GM23338 (cell line): Measurements from ENCODE around the gene WDR73. TPM values are rescaled to one million over a fixed set of nuclear protein-coding genes. Genes with fewer than 3 reads are reported as not detected.

ENCODE experiments used
- ATAC-seq: fragments of 200-7000 bp; cut with Tn5 transposase; 3 replicates; pipeline ENCODE4 v1.9.1; 2020
- DNase-seq: peaks from one replicate; pipeline ENCODE4 v3.0.0-alpha.2; 2015; ENCODE audit warnings: low spot score
- H2AFZ ChIP-seq: fragments of 200-600 bp; sonication (generic); 2 replicates; pipeline ENCODE4 v1.8.0; 2016; ENCODE audit warnings: antibody characterized with exemption, mild to moderate bottlenecking, moderate library complexity
- H3F3A ChIP-seq: fragments of 200-600 bp; sonication (generic); replicated peaks from 2 replicates; pipeline ENCODE4 v1.8.0; 2017; ENCODE audit warnings: antibody characterized with exemption, mixed run types, low read depth
- H3K27ac ChIP-seq: fragments of 200-600 bp; sonication (generic); 2 replicates; pipeline ENCODE4 v1.6.1; 2016; ENCODE audit warnings: low read depth
- H3K27me3 ChIP-seq: fragments of 200-600 bp; sonication (generic); 2 replicates; pipeline ENCODE4 v1.8.0; 2016; ENCODE audit warnings: mild to moderate bottlenecking, mixed run types, moderate library complexity; ENCODE audit not compliant: insufficient read depth
- H3K36me3 ChIP-seq: fragments of 200-600 bp; sonication (generic); 2 replicates; pipeline ENCODE4 v1.8.0; 2016; ENCODE audit warnings: mild to moderate bottlenecking; ENCODE audit not compliant: insufficient read depth
- H3K4me1 ChIP-seq: fragments of 200-600 bp; sonication (generic); 2 replicates; pipeline ENCODE4 v1.8.0; 2016; ENCODE audit warnings: mild to moderate bottlenecking, moderate library complexity; ENCODE audit not compliant: insufficient read depth
- H3K4me2 ChIP-seq: fragments of 200-600 bp; sonication (generic); 2 replicates; pipeline ENCODE4 v1.7.1; 2017; ENCODE audit warnings: mixed run types
- H3K4me3 ChIP-seq: fragments of 200-600 bp; sonication (generic); 2 replicates; pipeline ENCODE4 v1.6.1; 2016; ENCODE audit warnings: mixed run types
- H3K79me2 ChIP-seq: fragments of 200-600 bp; sonication (generic); replicated peaks from 2 replicates; pipeline ENCODE4 v1.8.0; 2017; ENCODE audit warnings: mild to moderate bottlenecking; ENCODE audit not compliant: insufficient read depth
- H3K9me2 ChIP-seq: fragments of 200-600 bp; sonication (generic); 2 replicates; pipeline ENCODE4 v1.8.0; 2017; ENCODE audit not compliant: insufficient read depth
- H4K20me1 ChIP-seq: fragments of 200-600 bp; sonication (generic); replicated peaks from 2 replicates; pipeline ENCODE4 v1.8.0; 2017; ENCODE audit warnings: mild to moderate bottlenecking; ENCODE audit not compliant: insufficient read depth
- H3K27ac Mint-ChIP-seq: 2 replicates; pipeline ENCODE4 v1.8.0; 2020; ENCODE audit warnings: inconsistent platforms, mild to moderate bottlenecking, moderate library complexity, mixed read lengths
- H3K27me3 Mint-ChIP-seq: 3 replicates; pipeline ENCODE4 v1.8.0; 2022; ENCODE audit warnings: low read depth, mild to moderate bottlenecking, moderate library complexity, mixed read lengths, inconsistent platforms; ENCODE audit not compliant: insufficient read depth, poor library complexity
- H3K36me3 Mint-ChIP-seq: 3 replicates; pipeline ENCODE4 v1.8.0; 2021; ENCODE audit warnings: low read depth, mild to moderate bottlenecking, inconsistent platforms, moderate library complexity, mixed read lengths
- H3K4me1 Mint-ChIP-seq: 3 replicates; pipeline ENCODE4 v1.8.0; 2020; ENCODE audit warnings: mild to moderate bottlenecking, inconsistent platforms, mixed read lengths
- H3K4me3 Mint-ChIP-seq: 3 replicates; pipeline ENCODE4 v1.8.0; 2021; ENCODE audit warnings: moderate library complexity, mild to moderate bottlenecking, inconsistent platforms, mixed read lengths
- H3K9me3 Mint-ChIP-seq: 3 replicates; pipeline ENCODE4 v1.8.0; 2020; ENCODE audit warnings: moderate library complexity, mild to moderate bottlenecking, inconsistent platforms, mixed read lengths
- EZH2 ChIP-seq: fragments of 200-600 bp; sonication (generic); IDR thresholded peaks from one replicate; pipeline ENCODE4 v1.8.0; 2017; ENCODE audit warnings: antibody characterized with exemption, mild to moderate bottlenecking, low read depth; ENCODE audit not compliant: unreplicated experiment
- JUNB ChIP-seq: IDR thresholded peaks from one replicate; pipeline ENCODE4 v1.6.1; 2016; ENCODE audit warnings: antibody characterized with exemption; ENCODE audit not compliant: unreplicated experiment
- ZNF114 ChIP-seq: fragments of 250-450 bp; sonication (Bioruptor Pico); IDR thresholded peaks from 2 replicates; pipeline ENCODE4 v1.5.0; 2020; ENCODE audit warnings: mild to moderate bottlenecking, moderate library complexity
- ZNF331 ChIP-seq: fragments of 250-450 bp; sonication (Bioruptor Pico); IDR thresholded peaks from 2 replicates; pipeline ENCODE4 v1.5.0; 2020; ENCODE audit warnings: low read depth, mild to moderate bottlenecking, moderate library complexity
- polyA plus RNA-seq: library from polyadenylated mRNA; unstranded; fragments of >200 nt; fragmentation: Nextera tagmentation; extraction: Ambion mirVana; gene quantifications from 2 replicates; pipeline ENCODE4 v1.2.1, GENCODE V29; 2016
- total RNA-seq: library from RNA; depleted of rRNA; stranded (reverse); fragments of >200 nt; shearing (Covaris generic); gene quantifications from 2 replicates; pipeline ENCODE4 v1.2.3, GENCODE V29; 2014
- TF ChIP-seq, protein P1 (sequence below): fragments of 250-450 bp; sonication (Bioruptor Pico); IDR thresholded peaks from 2 replicates; pipeline ENCODE4 v1.5.0; 2020; ENCODE audit warnings: mild to moderate bottlenecking, moderate library complexity

The WDR73 gene
- total and polyA plus RNA-seq, 2 experiments from 2014 or later = 14.8 to 25.2 TPM

- TF ChIP-seq, protein P1, sequence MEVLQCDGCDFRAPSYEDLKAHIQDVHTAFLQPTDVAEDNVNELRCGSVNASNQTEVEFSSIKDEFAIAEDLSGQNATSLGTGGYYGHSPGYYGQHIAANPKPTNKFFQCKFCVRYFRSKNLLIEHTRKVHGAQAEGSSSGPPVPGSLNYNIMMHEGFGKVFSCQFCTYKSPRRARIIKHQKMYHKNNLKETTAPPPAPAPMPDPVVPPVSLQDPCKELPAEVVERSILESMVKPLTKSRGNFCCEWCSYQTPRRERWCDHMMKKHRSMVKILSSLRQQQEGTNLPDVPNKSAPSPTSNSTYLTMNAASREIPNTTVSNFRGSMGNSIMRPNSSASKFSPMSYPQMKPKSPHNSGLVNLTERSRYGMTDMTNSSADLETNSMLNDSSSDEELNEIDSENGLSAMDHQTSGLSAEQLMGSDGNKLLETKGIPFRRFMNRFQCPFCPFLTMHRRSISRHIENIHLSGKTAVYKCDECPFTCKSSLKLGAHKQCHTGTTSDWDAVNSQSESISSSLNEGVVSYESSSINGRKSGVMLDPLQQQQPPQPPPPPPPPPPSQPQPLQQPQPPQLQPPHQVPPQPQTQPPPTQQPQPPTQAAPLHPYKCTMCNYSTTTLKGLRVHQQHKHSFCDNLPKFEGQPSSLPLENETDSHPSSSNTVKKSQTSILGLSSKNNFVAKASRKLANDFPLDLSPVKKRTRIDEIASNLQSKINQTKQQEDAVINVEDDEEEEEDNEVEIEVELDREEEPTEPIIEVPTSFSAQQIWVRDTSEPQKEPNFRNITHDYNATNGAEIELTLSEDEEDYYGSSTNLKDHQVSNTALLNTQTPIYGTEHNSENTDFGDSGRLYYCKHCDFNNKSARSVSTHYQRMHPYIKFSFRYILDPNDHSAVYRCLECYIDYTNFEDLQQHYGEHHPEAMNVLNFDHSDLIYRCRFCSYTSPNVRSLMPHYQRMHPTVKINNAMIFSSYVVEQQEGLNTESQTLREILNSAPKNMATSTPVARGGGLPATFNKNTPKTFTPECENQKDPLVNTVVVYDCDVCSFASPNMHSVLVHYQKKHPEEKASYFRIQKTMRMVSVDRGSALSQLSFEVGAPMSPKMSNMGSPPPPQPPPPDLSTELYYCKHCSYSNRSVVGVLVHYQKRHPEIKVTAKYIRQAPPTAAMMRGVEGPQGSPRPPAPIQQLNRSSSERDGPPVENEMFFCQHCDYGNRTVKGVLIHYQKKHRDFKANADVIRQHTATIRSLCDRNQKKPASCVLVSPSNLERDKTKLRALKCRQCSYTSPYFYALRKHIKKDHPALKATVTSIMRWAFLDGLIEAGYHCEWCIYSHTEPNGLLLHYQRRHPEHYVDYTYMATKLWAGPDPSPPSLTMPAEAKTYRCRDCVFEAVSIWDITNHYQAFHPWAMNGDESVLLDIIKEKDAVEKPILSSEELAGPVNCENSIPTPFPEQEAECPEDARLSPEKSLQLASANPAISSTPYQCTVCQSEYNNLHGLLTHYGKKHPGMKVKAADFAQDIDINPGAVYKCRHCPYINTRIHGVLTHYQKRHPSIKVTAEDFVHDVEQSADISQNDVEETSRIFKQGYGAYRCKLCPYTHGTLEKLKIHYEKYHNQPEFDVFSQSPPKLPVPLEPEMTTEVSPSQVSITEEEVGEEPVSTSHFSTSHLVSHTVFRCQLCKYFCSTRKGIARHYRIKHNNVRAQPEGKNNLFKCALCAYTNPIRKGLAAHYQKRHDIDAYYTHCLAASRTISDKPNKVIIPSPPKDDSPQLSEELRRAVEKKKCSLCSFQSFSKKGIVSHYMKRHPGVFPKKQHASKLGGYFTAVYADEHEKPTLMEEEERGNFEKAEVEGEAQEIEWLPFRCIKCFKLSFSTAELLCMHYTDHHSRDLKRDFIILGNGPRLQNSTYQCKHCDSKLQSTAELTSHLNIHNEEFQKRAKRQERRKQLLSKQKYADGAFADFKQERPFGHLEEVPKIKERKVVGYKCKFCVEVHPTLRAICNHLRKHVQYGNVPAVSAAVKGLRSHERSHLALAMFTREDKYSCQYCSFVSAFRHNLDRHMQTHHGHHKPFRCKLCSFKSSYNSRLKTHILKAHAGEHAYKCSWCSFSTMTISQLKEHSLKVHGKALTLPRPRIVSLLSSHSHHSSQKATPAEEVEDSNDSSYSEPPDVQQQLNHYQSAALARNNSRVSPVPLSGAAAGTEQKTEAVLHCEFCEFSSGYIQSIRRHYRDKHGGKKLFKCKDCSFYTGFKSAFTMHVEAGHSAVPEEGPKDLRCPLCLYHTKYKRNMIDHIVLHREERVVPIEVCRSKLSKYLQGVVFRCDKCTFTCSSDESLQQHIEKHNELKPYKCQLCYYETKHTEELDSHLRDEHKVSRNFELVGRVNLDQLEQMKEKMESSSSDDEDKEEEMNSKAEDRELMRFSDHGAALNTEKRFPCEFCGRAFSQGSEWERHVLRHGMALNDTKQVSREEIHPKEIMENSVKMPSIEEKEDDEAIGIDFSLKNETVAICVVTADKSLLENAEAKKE (CRISPR knock-in tag) = no peak
- TF ChIP-seq ZNF114 (CRISPR knock-in tag) (no peak), ZNF331 (CRISPR knock-in tag) (no peak), JUNB (no peak)
Measured at GRCh38 chr15:84699538-84700191, 45.6 kb upstream of the WDR73 start (continued).

- H3K4me1 ChIP-seq = no peaks in the 10 kb centered on the region
- no peaks in the 10 kb centered on the region for H3F3A ChIP-seq
- no peaks in the 10 kb centered on the region for H3K9me2 ChIP-seq
- H3K4me2 ChIP-seq = no peak overlapping the region
- H3K9me3 Mint-ChIP-seq = no peaks in the 10 kb centered on the region
- H3K79me2 ChIP-seq = peaks cover 100% of the 10 kb centered on the region
- DNase-seq (no peak), ATAC-seq (no peak)
- H3K36me3 Mint-ChIP-seq = peaks cover under 1% of the 10 kb centered on the region; the same call in 2 of the 3 replicates
- no peak for TF ChIP-seq EZH2
- peaks cover 63% of the 10 kb centered on the region for H4K20me1 ChIP-seq
- H3K4me3 Mint-ChIP-seq = no peak overlapping the region
- H3K27ac Mint-ChIP-seq = no peak overlapping the region
- no peak overlapping the region for H3K4me3 ChIP-seq
- H3K27ac ChIP-seq = no peak overlapping the region
- peaks cover 2% of the 10 kb centered on the region for H3K27me3 Mint-ChIP-seq
- no peak overlapping the region for H2AFZ ChIP-seq
- H3K4me1 Mint-ChIP-seq = no peaks in the 10 kb centered on the region
- H3K27me3 ChIP-seq = no peaks in the 10 kb centered on the region
- H3K36me3 ChIP-seq = no peaks in the 10 kb centered on the region
Measured at GRCh38 chr15:84697236-84697990, 43.3 kb upstream of the WDR73 start.
